ENCODE measurements around the gene ZSWIM8.
"Not testable (repeated sequence)": the region's sequence is repeated elsewhere in the genome, so short reads cannot be mapped to it uniquely, and the experiment has no call there.

Gene ZSWIM8, protein sequence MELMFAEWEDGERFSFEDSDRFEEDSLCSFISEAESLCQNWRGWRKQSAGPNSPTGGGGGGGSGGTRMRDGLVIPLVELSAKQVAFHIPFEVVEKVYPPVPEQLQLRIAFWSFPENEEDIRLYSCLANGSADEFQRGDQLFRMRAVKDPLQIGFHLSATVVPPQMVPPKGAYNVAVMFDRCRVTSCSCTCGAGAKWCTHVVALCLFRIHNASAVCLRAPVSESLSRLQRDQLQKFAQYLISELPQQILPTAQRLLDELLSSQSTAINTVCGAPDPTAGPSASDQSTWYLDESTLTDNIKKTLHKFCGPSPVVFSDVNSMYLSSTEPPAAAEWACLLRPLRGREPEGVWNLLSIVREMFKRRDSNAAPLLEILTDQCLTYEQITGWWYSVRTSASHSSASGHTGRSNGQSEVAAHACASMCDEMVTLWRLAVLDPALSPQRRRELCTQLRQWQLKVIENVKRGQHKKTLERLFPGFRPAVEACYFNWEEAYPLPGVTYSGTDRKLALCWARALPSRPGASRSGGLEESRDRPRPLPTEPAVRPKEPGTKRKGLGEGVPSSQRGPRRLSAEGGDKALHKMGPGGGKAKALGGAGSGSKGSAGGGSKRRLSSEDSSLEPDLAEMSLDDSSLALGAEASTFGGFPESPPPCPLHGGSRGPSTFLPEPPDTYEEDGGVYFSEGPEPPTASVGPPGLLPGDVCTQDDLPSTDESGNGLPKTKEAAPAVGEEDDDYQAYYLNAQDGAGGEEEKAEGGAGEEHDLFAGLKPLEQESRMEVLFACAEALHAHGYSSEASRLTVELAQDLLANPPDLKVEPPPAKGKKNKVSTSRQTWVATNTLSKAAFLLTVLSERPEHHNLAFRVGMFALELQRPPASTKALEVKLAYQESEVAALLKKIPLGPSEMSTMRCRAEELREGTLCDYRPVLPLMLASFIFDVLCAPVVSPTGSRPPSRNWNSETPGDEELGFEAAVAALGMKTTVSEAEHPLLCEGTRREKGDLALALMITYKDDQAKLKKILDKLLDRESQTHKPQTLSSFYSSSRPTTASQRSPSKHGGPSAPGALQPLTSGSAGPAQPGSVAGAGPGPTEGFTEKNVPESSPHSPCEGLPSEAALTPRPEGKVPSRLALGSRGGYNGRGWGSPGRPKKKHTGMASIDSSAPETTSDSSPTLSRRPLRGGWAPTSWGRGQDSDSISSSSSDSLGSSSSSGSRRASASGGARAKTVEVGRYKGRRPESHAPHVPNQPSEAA (N-terminal part only)

DNA sequence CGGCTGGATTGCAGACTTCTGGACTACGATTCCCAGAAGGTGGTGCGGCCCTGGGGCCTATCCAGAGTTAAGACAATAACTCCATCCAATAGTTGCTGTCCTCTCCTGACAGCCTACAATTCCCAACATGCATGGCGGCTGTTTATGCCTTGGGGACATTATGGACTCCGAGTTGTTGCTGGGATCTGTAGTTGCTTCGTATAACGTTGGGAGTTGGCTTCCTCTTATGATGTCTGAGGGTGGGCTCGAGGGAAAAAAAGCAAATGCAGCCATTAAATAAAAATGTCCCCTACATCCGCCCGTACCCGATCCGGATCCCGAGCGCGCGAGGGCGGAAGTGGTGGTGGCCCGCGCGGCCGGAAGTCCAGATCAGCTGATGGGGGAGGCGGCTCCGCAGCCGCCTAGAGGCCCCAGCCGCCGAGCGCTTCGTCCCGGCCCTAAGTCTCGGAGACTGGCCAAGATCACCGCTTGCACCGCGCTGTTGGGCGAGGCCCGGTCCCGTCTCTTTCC is at the start of gene ZSWIM8:
Gene ZSWIM8 (plus strand): TSS at position 396 of the 510 bp plus-strand sequence. CDS start 273 bp downstream, outside the sequence.
- DNase-seq (ENCODE audit: low read depth): peak; percentile 97

DNA sequence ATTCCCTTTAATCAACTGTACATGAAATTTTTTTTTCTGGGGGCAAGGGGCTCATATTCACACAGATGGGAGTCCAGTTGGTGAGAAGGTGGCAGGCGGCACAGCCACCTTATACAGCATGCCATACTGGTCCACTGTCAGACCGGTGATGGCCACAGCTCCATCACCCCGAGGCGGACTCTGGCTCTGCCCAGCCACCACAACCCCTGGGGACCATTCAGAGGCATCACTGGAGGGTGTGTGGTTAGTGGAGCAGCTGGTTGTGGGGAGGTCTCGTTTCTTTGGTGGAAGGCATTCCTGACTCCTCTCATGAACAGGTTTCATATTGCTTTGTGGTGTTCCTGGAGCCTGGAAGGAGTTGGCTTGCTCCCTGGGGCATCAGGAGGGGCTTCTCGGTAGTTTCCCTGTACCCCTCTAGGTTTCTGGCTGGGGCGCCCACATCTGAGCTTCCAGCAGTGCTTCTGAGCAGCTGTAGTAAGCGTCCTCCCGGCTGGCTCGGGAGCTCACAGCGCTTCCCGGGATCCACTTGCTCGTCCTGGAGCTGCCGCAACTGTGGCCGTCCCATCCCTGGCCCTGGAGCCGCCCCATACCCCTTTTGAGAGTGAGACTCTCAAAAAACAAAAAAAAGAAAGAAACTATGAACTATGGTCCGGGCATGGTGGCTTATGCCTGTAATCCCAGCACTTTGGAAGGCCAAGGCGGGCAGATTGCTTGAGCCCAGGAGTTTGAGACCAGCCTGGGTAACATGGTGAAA is 44.7 kb upstream of the ZSWIM8 start:
- not testable (repeated sequence) for DNase-seq (ENCODE audit: low read depth)

DNA sequence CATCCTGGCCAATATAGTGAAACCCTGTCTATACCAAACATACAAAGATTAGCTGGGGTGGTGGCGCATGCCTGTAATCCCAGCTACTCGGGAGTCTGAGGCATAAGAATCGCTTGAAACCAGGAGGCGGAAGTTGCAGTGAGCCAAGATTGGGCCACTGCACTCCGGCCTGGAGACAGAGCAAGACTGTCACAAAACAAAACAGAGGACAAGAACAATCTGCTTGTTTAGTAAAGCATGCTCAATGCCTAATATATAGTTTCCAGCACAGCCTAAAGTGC is 43.0 kb upstream of the ZSWIM8 start:
- no peak for DNase-seq (ENCODE audit: low read depth)

DNA sequence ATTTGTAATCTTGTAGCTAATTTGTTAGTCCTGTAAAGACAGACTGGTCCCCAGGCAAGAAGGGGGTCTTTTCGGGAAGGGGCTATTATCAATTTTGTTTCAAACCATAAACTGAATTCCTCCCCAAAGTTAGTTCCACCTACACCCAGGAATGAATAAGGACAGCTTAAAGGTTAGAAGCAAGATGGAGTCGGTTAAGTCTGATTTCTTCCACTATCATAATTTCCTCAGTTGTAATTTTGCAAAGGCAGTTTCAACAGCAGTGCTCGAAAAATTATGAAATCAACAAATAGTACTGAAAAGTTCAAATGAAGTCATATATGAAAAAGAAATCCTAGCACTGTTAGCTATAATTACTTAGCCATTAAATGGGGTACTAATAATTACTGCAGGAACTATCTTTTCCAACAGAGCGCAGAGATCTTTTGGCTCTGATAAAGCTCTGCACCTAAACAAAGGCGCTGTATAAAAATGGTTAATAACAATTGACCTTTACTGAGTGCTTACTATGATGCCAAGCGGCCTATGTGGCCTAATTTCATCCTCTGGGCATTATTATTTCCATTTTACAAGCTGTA is 42.0 kb upstream of the ZSWIM8 start:
- no peak for DNase-seq (ENCODE audit: low read depth)

DNA sequence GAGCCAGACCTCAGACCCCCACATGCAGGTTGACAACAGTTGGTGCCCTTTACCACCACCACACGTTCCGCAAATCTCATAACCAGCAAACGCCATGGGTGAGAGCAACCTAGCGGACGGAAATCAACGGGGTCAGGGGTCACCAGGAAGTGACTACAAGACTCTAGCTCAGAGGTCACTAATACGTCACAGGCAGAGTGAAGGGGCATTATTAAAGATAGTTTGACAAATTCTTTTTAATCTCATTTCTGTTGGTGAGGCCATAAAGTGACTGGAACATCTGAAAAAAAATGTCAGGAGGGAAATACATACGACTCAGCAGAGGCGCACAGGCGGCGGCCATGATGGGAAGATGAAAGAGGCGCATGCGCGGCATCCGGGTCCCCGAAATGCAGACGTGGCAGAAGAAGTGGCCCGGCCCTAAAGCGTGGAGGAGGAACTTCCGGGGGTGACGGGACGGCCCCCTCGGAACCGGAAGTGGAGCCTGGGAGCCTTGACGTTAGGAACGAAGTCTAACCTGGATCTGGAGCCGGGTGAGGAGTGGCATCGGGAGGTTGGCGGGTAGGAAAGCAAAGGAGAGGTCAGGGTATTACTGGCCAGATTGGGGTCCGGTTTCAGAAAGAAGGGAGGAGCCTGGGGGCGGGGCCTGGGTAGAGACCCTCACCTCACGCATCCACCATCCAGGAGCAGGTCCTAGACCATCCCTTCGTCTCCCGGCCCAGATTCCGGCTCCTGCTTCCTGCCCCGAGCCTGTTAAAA is 41.3 kb upstream of the ZSWIM8 start, which contains the start of gene SEC24C:
Gene SEC24C (plus strand): TSS at position 468 of the 759 bp plus-strand sequence. CDS start 2,461 bp downstream, outside the sequence.
- DNase-seq (ENCODE audit: low read depth): peak; percentile 93

DNA sequence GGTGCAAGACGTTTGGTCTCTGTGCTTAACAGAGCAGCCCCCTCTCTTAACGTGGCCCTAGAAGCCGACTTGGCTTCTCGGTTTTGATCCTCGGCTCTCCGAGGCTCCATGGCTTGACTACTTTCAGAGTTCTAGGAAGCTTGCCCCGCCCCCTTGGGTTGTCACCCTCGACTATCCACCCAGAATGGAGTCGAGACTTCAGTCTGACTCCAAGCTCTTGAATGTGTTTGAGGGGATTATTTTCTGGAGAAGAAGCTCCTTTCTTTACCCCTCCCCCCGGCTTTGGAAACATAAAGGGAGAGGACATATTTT is 40.8 kb upstream of the ZSWIM8 start:
- peak; percentile 38 for DNase-seq (ENCODE audit: low read depth)

DNA sequence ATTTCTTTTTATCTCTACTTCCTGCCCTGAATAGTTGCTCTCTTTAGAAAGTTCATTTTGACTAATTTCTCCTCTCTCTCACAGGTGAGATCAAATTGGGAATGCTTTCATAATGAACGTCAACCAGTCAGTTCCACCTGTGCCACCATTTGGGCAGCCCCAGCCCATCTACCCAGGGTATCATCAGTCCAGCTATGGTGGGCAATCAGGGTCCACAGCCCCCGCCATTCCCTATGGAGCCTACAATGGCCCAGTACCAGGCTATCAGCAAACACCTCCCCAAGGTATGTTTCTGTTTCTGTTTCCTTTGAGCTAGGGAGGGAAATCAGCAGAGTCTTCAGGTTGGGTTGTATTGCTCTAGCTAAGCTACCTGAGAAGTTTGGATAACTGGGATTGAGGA is 38.7 kb upstream of the ZSWIM8 start:
- no peak for DNase-seq (ENCODE audit: low read depth)

DNA sequence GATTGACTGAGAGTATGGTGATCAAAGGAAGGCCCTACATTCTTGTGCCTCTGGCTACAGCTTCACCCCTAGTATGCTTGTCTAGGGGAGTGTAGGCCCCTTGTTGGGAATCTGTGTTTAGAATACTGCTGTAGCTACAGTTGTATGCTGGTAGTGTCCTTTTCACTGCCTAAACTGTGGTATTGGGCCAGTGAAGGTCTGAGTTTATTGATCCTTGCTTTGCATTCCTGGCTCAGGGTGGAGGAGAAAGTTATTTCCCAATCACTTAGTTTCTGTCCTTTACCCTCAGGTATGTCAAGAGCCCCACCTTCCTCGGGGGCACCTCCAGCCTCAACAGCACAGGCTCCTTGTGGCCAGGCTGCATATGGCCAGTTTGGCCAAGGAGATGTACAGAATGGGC is 34.6 kb upstream of the ZSWIM8 start:
- no peak for DNase-seq (ENCODE audit: low read depth)

DNA sequence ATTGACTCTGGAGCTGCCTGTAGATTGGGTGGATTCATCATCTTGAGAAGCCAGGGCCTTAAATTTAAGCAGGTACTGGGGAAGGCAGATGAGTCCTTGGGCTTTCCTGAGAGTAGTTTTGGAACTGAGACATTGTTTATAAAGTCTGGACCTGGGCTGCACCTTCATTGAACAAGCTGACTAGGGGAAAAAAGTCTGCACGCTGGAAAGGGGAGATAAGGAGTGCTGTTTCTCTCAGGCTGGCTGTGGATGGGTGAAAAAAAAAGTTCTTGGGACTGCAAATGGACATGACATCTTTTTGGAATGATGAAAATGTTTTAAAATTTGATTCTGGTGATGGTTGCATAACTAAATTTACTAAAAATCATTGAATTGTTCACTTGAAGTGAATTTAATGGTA is 29.2 kb upstream of the ZSWIM8 start:
- DNase-seq (ENCODE audit: low read depth): no peak

DNA sequence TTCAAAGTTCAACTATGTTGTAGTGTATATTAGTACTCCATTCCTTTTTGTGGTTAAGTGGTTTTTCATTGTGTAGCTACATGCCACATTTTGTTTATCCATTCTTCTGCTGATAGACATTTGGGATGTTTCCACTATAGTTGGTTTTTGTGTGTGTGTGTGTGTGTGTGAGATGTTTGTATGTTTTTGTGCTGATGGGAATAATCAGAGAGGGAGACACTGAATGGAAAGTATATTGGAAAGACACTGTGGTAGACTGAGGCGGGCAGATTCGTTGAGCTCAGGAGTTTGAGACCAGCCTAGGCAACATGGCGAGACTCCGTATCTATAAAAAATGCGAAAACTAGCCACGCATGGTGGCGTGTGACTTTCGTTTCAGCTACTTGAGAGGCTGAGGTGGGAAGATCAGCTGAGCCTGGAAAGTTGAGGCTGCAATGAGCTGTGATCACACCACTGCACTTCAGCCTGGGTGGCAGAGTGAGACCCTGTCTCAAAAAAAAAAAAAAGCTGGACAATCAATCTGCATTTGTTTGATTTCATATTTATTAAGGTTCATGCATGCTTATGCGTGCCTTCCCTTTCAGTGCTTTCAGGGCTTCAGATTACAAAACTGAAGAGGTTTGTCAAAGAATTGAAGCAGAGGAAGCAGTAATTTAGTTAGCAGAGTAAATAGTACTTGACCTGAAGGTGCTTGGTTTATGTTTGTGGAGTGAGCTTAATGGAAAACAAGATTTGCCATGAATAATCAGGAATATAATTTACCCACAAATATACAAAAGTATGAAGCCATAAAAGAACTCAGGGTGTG is 26.5 kb upstream of the ZSWIM8 start:
- no peak for DNase-seq (ENCODE audit: low read depth)

DNA sequence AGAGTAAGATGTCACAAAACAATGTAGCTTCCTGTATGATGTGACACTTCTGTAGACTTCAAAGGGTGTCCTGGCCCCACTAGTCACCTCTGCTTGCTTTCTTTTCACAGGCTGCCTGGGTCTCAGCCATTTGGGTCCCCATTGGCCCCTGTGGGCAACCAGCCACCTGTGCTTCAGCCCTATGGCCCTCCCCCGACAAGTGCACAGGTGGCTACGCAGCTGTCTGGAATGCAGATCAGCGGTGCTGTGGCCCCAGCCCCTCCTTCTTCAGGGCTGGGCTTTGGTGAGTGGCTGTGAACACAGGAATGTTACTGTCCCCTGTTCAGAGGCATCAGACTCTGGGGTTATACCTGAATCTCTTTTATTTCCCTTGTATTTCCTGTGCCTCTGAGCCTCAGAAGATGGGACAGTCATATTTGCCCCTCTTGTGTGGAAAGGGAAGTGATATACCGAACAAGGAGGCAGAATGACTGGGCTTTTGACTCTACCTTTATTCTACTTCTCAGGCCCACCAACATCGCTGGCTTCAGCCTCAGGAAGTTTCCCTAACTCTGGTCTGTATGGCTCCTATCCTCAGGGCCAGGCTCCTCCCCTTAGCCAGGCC is 25.8 kb upstream of the ZSWIM8 start:
- no peak for DNase-seq (ENCODE audit: low read depth)

DNA sequence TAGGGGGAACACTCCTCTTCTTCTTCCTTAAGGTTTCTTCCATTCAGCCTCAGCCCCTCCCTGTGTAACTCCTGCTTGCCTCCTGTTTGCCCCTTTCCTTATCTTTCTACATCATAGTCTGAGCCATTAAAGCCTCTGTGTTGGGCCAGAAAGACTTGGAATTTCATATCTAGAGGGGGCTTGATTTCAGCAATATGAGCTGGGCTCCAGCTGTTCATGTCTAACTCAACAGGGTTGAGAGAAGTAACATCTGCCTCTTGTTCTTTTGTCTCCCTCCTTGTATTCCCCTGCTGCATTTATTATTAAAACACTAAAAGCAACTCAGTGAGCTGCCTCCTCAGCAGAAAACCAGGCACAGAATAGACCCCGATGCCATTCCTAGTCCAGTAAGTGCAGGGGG is 23.6 kb upstream of the ZSWIM8 start:
- DNase-seq (ENCODE audit: low read depth): no peak

DNA sequence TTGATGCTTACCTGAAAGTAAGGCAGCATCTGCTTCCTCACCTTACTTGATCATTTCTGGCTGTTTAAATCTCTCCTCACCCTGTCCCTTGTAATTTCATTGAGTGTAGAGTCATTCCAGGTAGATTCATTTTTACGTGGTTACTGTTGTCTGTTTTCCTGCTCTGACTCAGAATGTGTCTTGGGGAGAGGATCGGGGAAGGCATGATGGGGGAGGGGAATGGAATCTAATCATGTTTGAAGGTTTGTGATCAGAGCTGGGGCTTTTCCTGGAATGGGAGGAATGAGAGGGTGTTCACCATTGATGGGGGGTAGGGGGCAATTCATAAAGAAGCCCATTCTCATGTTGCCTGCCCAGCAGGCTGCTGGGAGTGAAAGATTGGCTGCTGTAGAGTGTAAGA is 22.5 kb upstream of the ZSWIM8 start:
- no peak for DNase-seq (ENCODE audit: low read depth)

DNA sequence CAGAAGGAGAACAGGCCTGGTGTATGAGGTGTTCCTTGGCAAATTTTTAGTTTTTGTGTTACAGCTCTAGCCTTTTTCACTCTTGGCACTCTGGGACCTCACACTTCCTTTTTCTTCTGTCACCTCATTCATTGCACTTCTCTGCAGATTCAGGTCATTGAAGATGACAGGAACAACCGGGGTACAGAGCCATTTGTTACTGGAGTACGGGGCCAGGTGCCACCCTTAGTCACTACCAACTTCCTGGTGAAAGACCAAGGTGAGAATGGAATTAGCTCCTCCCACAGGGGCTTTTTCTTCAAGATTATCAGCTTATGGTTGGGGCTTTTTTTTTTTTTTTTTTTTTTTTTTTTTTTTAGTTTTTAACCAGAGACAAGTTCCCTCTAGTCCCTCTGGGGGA is 22.1 kb upstream of the ZSWIM8 start:
- no peak for DNase-seq (ENCODE audit: low read depth)

DNA sequence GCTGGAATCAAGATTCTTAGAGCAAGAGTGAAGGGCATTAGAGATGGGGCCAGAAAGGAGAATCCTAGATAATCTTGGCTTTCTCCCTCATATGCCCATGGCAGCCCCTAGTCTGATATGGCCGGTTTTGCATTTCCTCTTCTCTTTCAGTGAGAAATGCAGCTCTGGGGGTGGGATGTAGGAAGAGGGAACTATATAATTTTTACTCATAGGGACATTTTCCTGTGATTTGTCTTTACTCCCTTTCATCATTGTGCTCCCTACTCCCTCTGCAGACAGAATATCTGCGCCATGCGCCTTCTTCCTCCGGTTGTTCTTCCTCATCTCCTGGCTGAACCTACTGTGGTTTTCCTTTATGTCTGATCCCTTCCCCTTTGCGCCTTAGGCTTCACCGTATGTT is 20.3 kb upstream of the ZSWIM8 start:
- DNase-seq (ENCODE audit: low read depth): no peak

DNA sequence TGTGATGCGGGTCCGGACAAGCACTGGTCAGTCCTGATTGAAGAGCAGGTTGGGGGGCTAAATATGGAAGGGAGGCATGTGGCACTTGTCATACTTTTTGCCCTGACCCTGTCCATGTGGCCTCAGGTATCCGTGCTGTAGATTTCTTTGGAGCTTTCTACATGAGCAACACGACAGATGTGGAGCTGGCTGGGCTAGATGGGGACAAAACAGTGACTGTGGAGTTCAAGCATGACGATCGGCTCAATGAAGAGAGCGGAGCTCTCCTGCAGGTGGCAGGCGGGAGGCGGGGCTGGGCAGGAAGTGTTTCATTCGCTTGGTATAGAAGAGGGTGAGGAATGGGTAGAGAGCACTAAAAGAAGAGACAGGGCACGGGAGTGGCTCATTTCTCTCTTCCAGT is 16.5 kb upstream of the ZSWIM8 start:
- DNase-seq (ENCODE audit: low read depth): no peak

DNA sequence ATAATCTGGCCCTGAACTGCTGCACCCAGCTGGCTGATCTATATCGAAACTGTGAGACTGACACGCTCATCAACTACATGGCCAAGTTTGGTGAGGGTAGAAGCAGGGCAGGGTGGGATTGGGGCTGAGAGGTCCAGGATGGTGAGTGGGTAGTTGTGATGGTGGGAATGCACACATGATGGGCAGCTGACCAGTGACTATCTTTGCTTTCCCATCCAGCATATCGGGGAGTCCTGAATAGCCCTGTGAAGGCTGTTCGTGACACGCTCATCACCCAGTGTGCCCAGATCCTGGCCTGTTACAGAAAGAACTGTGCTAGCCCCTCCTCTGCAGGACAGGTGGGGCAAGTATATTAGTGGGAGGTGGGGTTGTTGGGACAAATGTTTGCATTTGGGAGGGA is 16.0 kb upstream of the ZSWIM8 start:
- no peak for DNase-seq (ENCODE audit: low read depth)

DNA sequence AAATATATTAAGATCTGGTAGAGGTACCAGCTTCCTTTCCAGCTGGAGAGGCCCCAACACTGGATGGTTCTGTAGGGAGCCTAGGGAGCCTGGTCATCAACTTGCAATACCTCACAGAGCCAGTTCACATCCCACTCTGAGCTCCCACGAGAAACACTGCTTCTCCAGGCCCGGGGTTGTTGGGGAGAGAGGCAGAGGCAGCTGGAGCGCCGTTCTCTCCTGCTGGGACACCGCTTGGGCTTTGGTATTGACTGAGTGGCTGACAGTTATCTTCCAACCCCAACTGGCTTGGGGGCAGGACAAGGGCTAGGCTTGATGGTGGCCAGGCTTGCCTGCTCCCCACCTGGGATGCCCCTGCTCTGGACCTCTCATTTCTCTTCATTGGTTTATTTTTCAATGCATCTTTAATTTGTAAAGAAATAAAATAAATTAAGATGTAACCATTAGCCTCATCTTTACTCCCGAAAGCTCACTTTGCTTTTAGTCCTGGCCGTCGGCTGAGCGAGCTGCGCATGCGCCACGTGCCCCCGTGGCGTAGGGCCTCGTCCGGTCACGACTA is 13.6 kb upstream of the ZSWIM8 start:
- no peak for DNase-seq (ENCODE audit: low read depth)

Data from stromal cell of bone marrow (primary cell).